GM21528 (cell line): ENCODE data around the gene MCUB.
"Not testable (repeated sequence)": the region's sequence is repeated elsewhere in the genome, so short reads cannot be mapped to it uniquely, and the experiment has no call there.

Source experiments
- ATAC-seq: cut with Tn5 transposase; IDR thresholded peaks from one replicate; pipeline ENCODE4 v1.9.1; 2021; ENCODE audit warnings: mild to moderate bottlenecking, moderate library complexity; ENCODE audit not compliant: unreplicated experiment, low FRiP score

MCUB gene

GRCh38 chr4:109675181-109675580 lies 115.1 kb downstream of the MCUB start:
- ATAC-seq: no peak

- no peak for ATAC-seq
Observed at GRCh38 chr4:109675843-109676242, 115.8 kb downstream of the MCUB start.

- ATAC-seq: no peak
Observed at GRCh38 chr4:109676886-109677285, 116.8 kb downstream of the MCUB start.

GRCh38 chr4:109678472-109678871 lies 118.4 kb downstream of the MCUB start:
- not testable (repeated sequence) for ATAC-seq

- ATAC-seq: not testable (repeated sequence)
Observed at GRCh38 chr4:109678925-109679324, 118.9 kb downstream of the MCUB start.

- no peak for ATAC-seq
Observed at GRCh38 chr4:109682875-109683274, 122.8 kb downstream of the MCUB start.

GRCh38 chr4:109683621-109684253 lies 123.7 kb downstream of the MCUB start:
- no peak for ATAC-seq

- no peak for ATAC-seq
Observed at GRCh38 chr4:109684727-109685126, 124.7 kb downstream of the MCUB start.

GRCh38 chr4:109690690-109691410 lies 130.8 kb downstream of the MCUB start:
- peak; percentile 95 for ATAC-seq

GRCh38 chr4:109691411-109691920 lies 131.4 kb downstream of the MCUB start:
- peak; percentile 18 for ATAC-seq

GRCh38 chr4:109698656-109699055 lies 138.6 kb downstream of the MCUB start:
- no peak for ATAC-seq

GRCh38 chr4:109699553-109700225 lies 139.6 kb downstream of the MCUB start:
- no peak for ATAC-seq

GRCh38 chr4:109701566-109702410 lies 141.7 kb downstream of the MCUB start:
- no peak for ATAC-seq

GRCh38 chr4:109702950-109703663 lies 143.1 kb downstream of the MCUB start, which contains the start of gene CASP6:
Gene CASP6, minus strand, starts transcription at chr4:109703445. Its CDS starts 50 bp downstream, at chr4:109703395.
- ATAC-seq: peak; percentile 84

- ATAC-seq: no peak
Observed at GRCh38 chr4:109703664-109704361, 143.8 kb downstream of the MCUB start.

- ATAC-seq: no peak
Observed at GRCh38 chr4:109708435-109708834, 148.4 kb downstream of the MCUB start.

GRCh38 chr4:109708990-109709389 lies 148.9 kb downstream of the MCUB start:
- peak; percentile 90 for ATAC-seq

- no peak for ATAC-seq
Observed at GRCh38 chr4:109713500-109713899, 153.5 kb downstream of the MCUB start.

- no peak for ATAC-seq
Observed at GRCh38 chr4:109718759-109719158, 158.7 kb downstream of the MCUB start.
